ENCODE results near the gene XG.
A peak's percentile ranks its signal among the peaks of the same experiment; 100 is the strongest.
"Not testable (repeated sequence)": the region's sequence is repeated elsewhere in the genome, so short reads cannot be mapped to it uniquely, and the experiment has no call there.

XG gene

GRCh38 chrX:2751874-2752300, at the start of gene XG:
TSS of gene XG (plus strand) at chrX:2752040. CDS start at chrX:2752275, 235 bp downstream.
- not testable (repeated sequence) for H3K27ac ChIP-seq; H3K4me3 ChIP-seq; DNase-seq (ENCODE audit: low spot score)

- no peak for TF ChIP-seq CTCF (IDR thresholded peaks at IDR 0.05)
- peak overlapping the region in 1 of 2 donors; percentile 1 for H3K27ac ChIP-seq
- H3K4me3 ChIP-seq = peak overlapping the region; percentile 3
- no peak for DNase-seq (ENCODE audit: low spot score)
These were observed 47.9 kb upstream of the XG start for GRCh38 chrX:2703991-2704369.

GRCh38 chrX:2705046-2705832, 46.6 kb upstream of the XG start:
- no peak for TF ChIP-seq CTCF (IDR thresholded peaks at IDR 0.05)
- DNase-seq (ENCODE audit: low spot score) = no peak
- H3K4me3 ChIP-seq = peak overlapping the region; percentile 32
- H3K27ac ChIP-seq = peak overlapping the region in 1 of 2 donors; percentile 45

GRCh38 chrX:2707334-2707760, 44.5 kb upstream of the XG start:
- no peak for DNase-seq (ENCODE audit: low spot score)
- Histone ChIP-seq H3K27ac (peak overlapping the region in 1 of 2 donors; percentile 17), H3K4me3 (peak overlapping the region; percentile 34)
- no peak for TF ChIP-seq CTCF (IDR thresholded peaks at IDR 0.05)

- no peak for DNase-seq (ENCODE audit: low spot score)
- no peak overlapping the region for H3K4me3 ChIP-seq
- no peak for TF ChIP-seq CTCF (IDR thresholded peaks at IDR 0.05)
- peak overlapping the region in 1 of 2 donors; percentile 17 for H3K27ac ChIP-seq
These were observed 43.8 kb upstream of the XG start for GRCh38 chrX:2708021-2708420.

- no peak for TF ChIP-seq CTCF (IDR thresholded peaks at IDR 0.05)
- DNase-seq (ENCODE audit: low spot score) = no peak
- Histone ChIP-seq H3K27ac (peak overlapping the region in 1 of 2 donors; percentile 17), H3K4me3 (no peak overlapping the region)
These were observed 43.1 kb upstream of the XG start for GRCh38 chrX:2708592-2709188.

GRCh38 chrX:2709556-2709955, 42.3 kb upstream of the XG start:
- TF ChIP-seq CTCF (IDR thresholded peaks at IDR 0.05) = no peak
- peak overlapping the region in 1 of 2 donors; percentile 35 for H3K27ac ChIP-seq
- peak overlapping the region; percentile 1 for H3K4me3 ChIP-seq
- no peak for DNase-seq (ENCODE audit: low spot score)

Data from coronary artery (tissue), 2 donors.